ENCODE results near the gene RAB7A. TPM values are rescaled to one million over a fixed set of nuclear protein-coding genes. Genes with fewer than 3 reads are reported as not detected.

RAB7A gene
- total and polyA plus RNA-seq, 2 experiments from 2014 or later, result 71.3 to 255 TPM

DNA sequence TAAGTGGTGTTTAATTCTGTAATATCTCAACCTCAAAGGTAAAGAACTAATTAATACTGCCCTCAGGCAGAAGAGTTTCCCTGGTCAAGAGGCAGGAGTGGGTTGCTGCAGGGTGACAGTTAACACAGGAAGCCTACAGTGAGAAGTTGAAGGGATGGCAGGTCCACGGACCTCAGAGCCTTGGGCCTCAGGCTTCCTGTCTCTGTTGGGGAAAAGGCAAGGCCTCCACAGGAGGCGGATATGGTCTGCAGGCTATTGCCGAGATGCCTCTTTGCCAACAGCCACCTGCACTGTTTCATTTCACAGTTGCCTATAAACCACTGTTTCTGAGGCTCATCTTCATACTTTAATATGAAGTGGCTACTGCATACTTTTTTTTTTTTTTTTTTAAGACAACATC, 42.0 kb upstream of the RAB7A start:
- no peak overlapping the region for H3K4me2 ChIP-seq (ENCODE audit: unreplicated experiment)
- H4K20me1 ChIP-seq (ENCODE audit: insufficient read depth), result no peaks in the 10 kb centered on the region
- no peak for TF ChIP-seq EZH2 (IDR thresholded peaks at IDR 0.05; ENCODE audit: insufficient read depth, poor library complexity, severe bottlenecking)
- no peak for TF ChIP-seq EZH2phosphoT487 (IDR thresholded peaks at IDR 0.05; ENCODE audit: insufficient read depth, low read depth)
- H3K9ac ChIP-seq, result no peak overlapping the region
- H3K9me2 ChIP-seq (ENCODE audit: insufficient read depth), result no peaks in the 10 kb centered on the region
- H3K36me3 ChIP-seq (ENCODE audit: low read depth), result no peaks in the 10 kb centered on the region
- in situ Hi-C loops (cut with MboI), result no loop called here
- H2AFZ ChIP-seq, result no peak overlapping the region
- no peaks in the 10 kb centered on the region for H3K9me3 ChIP-seq (ENCODE audit: low read depth)
- no peaks in the 10 kb centered on the region for H3K27me3 ChIP-seq (replicated peaks; ENCODE audit: insufficient read depth)
- no peak overlapping the region for H3K27ac ChIP-seq
- H3K4me1 ChIP-seq (ENCODE audit: insufficient read depth), result no peaks in the 10 kb centered on the region
- 67 to 100% methylated on average over 2 to 3 of the region's 3 CpGs for WGBS, 2 experiments (ENCODE audit: low coverage in 1 of 2, low lambda C conversion rate in 2 of 2, missing lambda C conversion rate in 2 of 2)
- no peak for DNase-seq
- H3K79me2 ChIP-seq (ENCODE audit: insufficient read depth), result no peaks in the 10 kb centered on the region
- no peak overlapping the region for H3K4me3 ChIP-seq
- no peaks in the 10 kb centered on the region for H3F3A ChIP-seq (ENCODE audit: insufficient read depth)

DNA sequence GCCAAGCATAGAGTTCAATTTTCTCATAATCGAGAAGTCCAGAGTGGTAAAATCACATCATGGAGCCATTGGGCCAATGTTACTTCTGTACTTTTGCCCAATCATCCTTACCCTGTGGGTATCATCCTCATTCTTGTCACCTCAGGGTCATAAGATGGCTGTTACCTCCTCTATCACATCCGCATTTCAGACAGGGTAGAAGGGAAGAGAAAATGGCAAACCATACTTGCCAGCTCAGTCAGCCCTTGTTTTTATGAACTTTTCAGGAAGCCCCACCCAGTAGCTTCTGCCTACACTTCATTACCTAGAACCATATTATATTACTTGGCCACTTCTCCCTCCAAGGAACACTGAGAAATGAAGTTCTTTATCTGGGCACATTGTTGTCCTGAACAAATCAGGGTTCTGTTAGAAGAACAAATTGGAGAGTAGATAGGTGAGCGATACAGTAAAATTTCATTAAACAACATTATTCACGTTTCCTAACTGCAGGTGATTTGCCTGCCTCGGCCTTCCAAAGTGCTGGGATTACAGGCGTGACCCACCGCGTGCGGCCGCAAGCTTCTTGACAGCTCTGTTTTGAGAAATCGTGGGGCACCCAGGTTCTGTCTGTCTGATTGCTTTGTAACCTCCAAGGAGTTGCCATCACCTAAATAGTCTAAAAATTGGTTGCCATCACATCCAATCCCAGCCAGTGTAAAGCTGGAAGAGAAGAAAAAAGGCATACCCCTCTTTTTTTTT, 40.8 kb upstream of the RAB7A start:
- no peak for TF ChIP-seq EZH2 (IDR thresholded peaks at IDR 0.05; ENCODE audit: insufficient read depth, poor library complexity, severe bottlenecking)
- TF ChIP-seq EZH2phosphoT487 (IDR thresholded peaks at IDR 0.05; ENCODE audit: insufficient read depth, low read depth), result no peak
- WGBS, 2 experiments (ENCODE audit: low coverage in 1 of 2, low lambda C conversion rate in 2 of 2, missing lambda C conversion rate in 2 of 2), result 89 to 90% methylated on average over 11 of the region's 11 CpGs
- no peaks in the 10 kb centered on the region for H3F3A ChIP-seq (ENCODE audit: insufficient read depth)

DNA sequence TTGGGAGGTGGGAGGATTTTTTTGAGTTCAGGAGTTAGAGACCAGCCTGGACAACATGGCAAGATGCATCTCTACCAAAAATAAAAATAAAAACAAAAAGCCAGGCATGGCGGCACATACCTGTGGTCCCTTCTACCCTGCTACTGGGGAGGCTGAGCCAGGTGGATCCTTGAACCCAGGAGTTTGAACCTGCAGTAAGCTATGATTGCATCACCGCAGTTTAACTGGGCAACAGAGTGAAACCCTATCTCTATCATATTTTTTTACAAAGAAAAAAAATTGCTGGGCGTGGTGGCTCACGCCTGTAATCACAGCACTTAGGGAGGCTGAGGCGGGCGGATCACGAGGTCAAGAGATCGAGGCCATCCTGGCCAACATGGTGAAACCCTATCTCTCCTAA, 39.5 kb upstream of the RAB7A start:
- H3K27ac ChIP-seq, result no peak overlapping the region
- H3K9ac ChIP-seq, result no peak overlapping the region
- no peaks in the 10 kb centered on the region for H3K9me3 ChIP-seq (ENCODE audit: low read depth)
- H3F3A ChIP-seq (ENCODE audit: insufficient read depth), result no peaks in the 10 kb centered on the region
- WGBS, 2 experiments (ENCODE audit: low coverage in 1 of 2, low lambda C conversion rate in 2 of 2, missing lambda C conversion rate in 2 of 2), result 89 to 95% methylated on average over 8 of the region's 8 CpGs
- no peaks in the 10 kb centered on the region for H3K9me2 ChIP-seq (ENCODE audit: insufficient read depth)
- no peaks in the 10 kb centered on the region for H3K79me2 ChIP-seq (ENCODE audit: insufficient read depth)
- H3K27me3 ChIP-seq (replicated peaks; ENCODE audit: insufficient read depth), result no peaks in the 10 kb centered on the region
- no peak for TF ChIP-seq EZH2phosphoT487 (IDR thresholded peaks at IDR 0.05; ENCODE audit: insufficient read depth, low read depth)
- TF ChIP-seq EZH2 (IDR thresholded peaks at IDR 0.05; ENCODE audit: insufficient read depth, poor library complexity, severe bottlenecking), result no peak
- H3K4me2 ChIP-seq (ENCODE audit: unreplicated experiment), result no peak overlapping the region
- no peaks in the 10 kb centered on the region for H3K4me1 ChIP-seq (ENCODE audit: insufficient read depth)
- in situ Hi-C loops (cut with MboI), result no loop called here
- no peaks in the 10 kb centered on the region for H4K20me1 ChIP-seq (ENCODE audit: insufficient read depth)
- no peak for DNase-seq
- H2AFZ ChIP-seq, result no peak overlapping the region
- H3K4me3 ChIP-seq, result no peak overlapping the region
- H3K36me3 ChIP-seq (ENCODE audit: low read depth), result no peaks in the 10 kb centered on the region

More for the DNA sequence above, 40.8 kb upstream of the RAB7A start:
- Histone ChIP-seq H3K27me3 (replicated peaks; ENCODE audit: insufficient read depth) (no peaks in the 10 kb centered on the region), H3K4me2 (ENCODE audit: unreplicated experiment) (no peak overlapping the region), H3K79me2 (ENCODE audit: insufficient read depth) (no peaks in the 10 kb centered on the region), H3K36me3 (ENCODE audit: low read depth) (no peaks in the 10 kb centered on the region), H3K9me2 (ENCODE audit: insufficient read depth) (no peaks in the 10 kb centered on the region), H3K9ac (no peak overlapping the region), H3K9me3 (ENCODE audit: low read depth) (no peaks in the 10 kb centered on the region), H3K4me3 (no peak overlapping the region), H4K20me1 (ENCODE audit: insufficient read depth) (no peaks in the 10 kb centered on the region), H2AFZ (no peak overlapping the region), H3K27ac (no peak overlapping the region), H3K4me1 (ENCODE audit: insufficient read depth) (no peaks in the 10 kb centered on the region)
- in situ Hi-C loops (cut with MboI), result no loop called here
- DNase-seq, result no peak

DNA sequence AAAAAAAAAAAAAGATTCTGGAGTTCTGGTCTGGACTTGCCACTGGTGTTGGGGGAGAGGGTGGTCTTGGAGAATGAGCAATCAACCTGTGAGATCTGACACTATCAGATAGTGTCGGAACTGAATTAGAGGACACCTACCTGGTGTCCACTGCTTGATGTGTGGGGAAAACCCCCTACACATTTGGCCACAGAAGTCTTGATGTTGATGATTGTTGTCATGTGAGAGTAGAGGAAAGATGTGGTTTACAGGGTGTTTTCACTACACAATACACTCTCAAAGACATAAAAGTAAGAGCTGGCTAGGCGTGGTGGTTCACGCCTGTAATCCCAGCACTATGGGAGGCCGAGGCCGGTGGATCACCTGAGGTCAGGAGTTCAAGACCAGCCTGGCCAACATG, 36.9 kb upstream of the RAB7A start:
- H3K4me2 ChIP-seq (ENCODE audit: unreplicated experiment), result no peak overlapping the region
- no peak overlapping the region for H3K4me3 ChIP-seq
- no peak for DNase-seq
- no peaks in the 10 kb centered on the region for H3K9me2 ChIP-seq (ENCODE audit: insufficient read depth)
- H3K4me1 ChIP-seq (ENCODE audit: insufficient read depth), result no peaks in the 10 kb centered on the region
- H3K9me3 ChIP-seq (ENCODE audit: low read depth), result no peaks in the 10 kb centered on the region
- 91% methylated on average over 5 of the region's 5 CpGs for WGBS, 2 experiments (ENCODE audit: low coverage in 1 of 2, low lambda C conversion rate in 2 of 2, missing lambda C conversion rate in 2 of 2)
- no peak overlapping the region for H3K27ac ChIP-seq
- TF ChIP-seq EZH2 (IDR thresholded peaks at IDR 0.05; ENCODE audit: insufficient read depth, poor library complexity, severe bottlenecking) (no peak), EZH2phosphoT487 (IDR thresholded peaks at IDR 0.05; ENCODE audit: insufficient read depth, low read depth) (no peak)
- H2AFZ ChIP-seq, result no peak overlapping the region
- H3K9ac ChIP-seq, result no peak overlapping the region
- in situ Hi-C loops (cut with MboI), result no loop called here
- H3K27me3 ChIP-seq (replicated peaks; ENCODE audit: insufficient read depth), result no peaks in the 10 kb centered on the region
- no peaks in the 10 kb centered on the region for H3K36me3 ChIP-seq (ENCODE audit: low read depth)
- H4K20me1 ChIP-seq (ENCODE audit: insufficient read depth), result no peaks in the 10 kb centered on the region
- H3K79me2 ChIP-seq (ENCODE audit: insufficient read depth), result no peaks in the 10 kb centered on the region
- H3F3A ChIP-seq (ENCODE audit: insufficient read depth), result no peaks in the 10 kb centered on the region
